NCI-H146 treated with DMSO at 0.1 percent for 48 hours (cell line): ENCODE results near the gene ARNT2.
"Not testable (repeated sequence)": the region's sequence is repeated elsewhere in the genome, so short reads cannot be mapped to it uniquely, and the experiment has no call there.

Source experiments
- DNase-seq: peaks from one replicate; lab custom pipeline; 2025; ENCODE audit not compliant: unreplicated experiment; lab: John Stamatoyannopoulos, UW

ARNT2 gene

DNA sequence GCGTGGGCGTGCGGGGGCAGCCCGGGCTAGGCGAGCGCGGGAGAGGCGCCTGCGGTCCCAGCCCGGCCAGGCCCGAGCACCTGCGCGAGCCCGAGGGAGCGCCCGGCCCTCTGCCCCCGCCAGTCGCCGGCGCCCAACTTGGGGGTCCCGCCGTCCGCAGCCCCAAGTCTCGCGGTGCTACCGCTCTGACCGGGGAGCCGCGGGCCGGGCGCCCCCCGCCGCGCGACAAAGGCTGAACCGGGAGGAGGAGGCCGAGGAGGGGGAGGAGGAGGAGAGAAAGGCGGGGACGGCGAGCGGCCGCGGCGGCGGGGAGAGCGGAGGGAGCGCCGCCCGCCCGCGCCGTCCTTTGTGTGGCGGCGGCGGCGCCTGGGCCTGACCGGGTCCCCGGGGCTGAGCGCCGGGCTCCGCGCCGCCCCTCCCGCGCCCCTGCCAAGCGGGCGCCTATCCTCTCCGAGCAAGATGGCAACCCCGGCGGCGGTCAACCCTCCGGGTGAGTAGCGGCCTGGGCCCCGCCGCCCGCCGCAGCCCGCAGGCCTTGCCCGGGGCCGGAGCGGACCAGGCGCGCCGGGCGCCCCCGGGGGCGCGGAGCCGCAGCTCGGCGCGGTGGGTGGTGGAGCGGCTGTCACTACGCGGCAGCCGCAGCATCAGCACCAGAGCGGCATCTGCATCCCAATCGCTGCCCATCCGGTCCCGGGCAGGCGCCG is at the start of gene ARNT2:
Gene ARNT2 (plus strand): TSS at position 326 of the 704 bp plus-strand sequence. CDS start 134 bp downstream, at position 460.
- DNase-seq, result peak; percentile 10

- DNase-seq, result no peak
Observed at GRCh38 chr15:80367094-80367493, 37.1 kb upstream of the ARNT2 start.

DNA sequence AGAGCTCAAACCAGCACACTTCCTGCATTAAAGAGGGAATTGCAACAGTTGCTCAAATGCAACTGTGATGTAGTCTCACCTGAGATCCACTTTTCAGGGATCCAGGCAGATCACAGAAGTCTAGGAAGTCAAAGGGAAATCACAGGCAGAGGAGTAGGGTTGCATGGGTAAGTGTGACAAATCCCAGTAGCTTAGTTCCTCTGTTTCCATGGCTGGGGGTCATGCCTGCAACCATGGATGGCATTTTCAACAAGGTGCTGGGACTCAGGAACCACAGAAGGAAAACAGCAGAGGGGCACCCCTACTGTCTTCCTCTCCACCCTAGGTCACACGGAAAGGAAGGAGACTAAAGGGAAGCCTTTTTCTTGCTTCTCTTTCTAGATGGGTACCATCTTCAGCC is 36.5 kb upstream of the ARNT2 start:
- DNase-seq, result no peak

- DNase-seq, result no peak
Observed at GRCh38 chr15:80371924-80372323, 32.3 kb upstream of the ARNT2 start.

- DNase-seq, result no peak
Observed at GRCh38 chr15:80374441-80374840, 29.7 kb upstream of the ARNT2 start.

DNA sequence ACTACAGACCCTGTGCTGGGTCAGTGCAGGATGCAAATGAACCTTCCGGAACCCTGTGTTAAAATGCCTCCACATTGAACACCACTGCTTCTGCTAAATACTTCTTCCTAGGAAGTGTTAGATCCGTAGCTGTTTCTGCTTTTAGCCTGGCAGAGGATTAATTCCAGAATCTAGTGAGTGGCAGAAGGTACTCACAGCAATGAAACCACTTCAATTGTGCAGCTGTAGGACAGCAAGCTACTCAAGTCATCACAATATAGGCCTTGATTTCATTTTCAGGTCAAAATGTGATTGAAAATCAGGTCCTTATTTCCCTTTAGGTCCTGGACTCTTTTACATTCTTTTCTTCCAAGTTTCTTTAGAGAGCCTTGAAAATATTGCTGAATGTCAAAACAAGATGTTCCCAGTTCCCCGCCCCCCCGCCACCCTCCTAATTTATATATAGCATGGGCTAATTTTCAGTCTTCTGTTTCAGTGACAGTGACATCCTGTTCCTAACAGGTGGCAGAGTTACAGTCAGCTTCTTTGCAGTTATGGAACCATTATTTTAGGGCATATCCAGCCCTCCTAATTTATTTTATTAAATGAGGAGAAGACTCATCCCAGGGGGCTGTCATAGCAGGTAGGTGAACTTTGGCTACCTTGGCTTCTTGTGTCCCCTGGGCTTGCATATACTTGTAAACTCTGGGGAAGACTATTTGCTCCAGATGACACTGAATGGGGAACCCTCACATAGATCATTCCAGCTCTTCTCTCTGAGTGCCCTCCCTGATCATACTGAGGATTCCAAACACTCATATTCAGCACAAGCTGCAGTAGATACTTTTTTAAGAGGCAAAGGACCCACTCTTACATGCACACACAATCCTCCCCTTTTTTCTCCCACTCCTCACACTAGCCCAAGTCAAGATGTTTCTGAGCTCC is 28.0 kb upstream of the ARNT2 start:
- DNase-seq, result no peak

GRCh38 chr15:80379693-80380092 is 24.5 kb upstream of the ARNT2 start:
- no peak for DNase-seq

DNA sequence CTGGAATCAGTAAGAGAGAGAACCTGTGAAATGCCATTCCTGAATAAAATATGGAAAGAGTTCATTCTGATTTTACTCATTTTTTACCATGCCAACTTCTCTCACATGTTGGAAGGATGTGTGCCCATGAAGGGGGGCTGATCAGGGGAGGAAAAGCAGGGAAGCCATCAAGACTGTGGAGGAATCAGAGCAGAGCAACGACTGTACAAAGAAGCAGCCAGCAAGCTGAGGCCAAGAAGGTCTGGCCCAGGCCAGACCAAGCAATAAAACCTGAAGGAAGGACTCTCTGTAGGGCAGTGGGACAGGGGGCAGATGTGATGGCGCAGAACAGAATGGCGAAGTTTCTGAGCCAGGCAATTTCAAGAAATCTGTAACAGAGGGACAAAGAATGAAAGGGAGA is 24.0 kb upstream of the ARNT2 start:
- DNase-seq, result no peak

GRCh38 chr15:80382285-80382684 is 21.9 kb upstream of the ARNT2 start:
- DNase-seq, result no peak

- no peak for DNase-seq
Observed at GRCh38 chr15:80384432-80384831, 19.8 kb upstream of the ARNT2 start.

- no peak for DNase-seq
Observed at GRCh38 chr15:80386151-80386550, 18.0 kb upstream of the ARNT2 start.

DNA sequence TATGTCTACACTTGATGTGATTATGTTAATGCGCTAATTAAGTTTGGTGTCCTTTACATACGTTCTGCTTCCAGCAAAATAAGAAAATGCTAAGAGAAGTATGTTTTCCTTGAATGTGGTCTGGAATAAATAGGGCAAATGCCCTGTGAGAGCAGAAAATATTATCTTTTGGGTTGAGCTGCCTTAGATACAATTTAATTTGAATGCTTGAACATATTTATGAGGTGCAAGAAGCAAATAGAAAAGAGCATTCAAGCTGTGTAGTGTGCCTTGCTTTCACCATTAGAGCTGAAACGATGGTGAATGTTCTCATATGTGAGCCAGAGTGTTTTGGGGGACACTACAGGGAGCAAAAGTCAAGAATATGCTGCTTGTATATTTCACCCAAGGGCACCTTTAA is 15.9 kb upstream of the ARNT2 start:
- no peak for DNase-seq

- no peak for DNase-seq
Observed at GRCh38 chr15:80389370-80389769, 14.8 kb upstream of the ARNT2 start.

DNA sequence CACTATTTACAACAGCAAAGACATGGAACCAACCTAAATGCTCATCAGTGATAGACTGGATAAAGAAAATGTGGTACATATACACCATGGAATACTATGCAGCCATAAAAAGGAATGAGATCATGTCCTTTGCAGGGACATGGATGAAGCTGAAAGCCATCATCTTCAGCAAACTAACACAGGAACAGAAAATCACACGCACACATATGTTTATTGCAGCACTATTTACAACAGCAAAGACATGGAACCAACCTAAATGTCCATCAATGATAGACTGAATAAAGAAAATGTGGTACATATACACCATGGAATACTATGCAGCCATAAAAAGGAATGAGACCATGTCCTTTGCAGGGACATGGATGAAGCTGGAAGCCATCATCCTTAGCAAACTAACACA is 13.2 kb upstream of the ARNT2 start:
- DNase-seq, result not testable (repeated sequence)

- no peak for DNase-seq
Observed at GRCh38 chr15:80395616-80396015, 8.6 kb upstream of the ARNT2 start.

GRCh38 chr15:80396096-80396495 is 8.1 kb upstream of the ARNT2 start:
- no peak for DNase-seq

- no peak for DNase-seq
Observed at GRCh38 chr15:80399508-80399907, 4.7 kb upstream of the ARNT2 start.

- DNase-seq, result peak; percentile 3
Observed at GRCh38 chr15:80401456-80401855, 2.7 kb upstream of the ARNT2 start.

DNA sequence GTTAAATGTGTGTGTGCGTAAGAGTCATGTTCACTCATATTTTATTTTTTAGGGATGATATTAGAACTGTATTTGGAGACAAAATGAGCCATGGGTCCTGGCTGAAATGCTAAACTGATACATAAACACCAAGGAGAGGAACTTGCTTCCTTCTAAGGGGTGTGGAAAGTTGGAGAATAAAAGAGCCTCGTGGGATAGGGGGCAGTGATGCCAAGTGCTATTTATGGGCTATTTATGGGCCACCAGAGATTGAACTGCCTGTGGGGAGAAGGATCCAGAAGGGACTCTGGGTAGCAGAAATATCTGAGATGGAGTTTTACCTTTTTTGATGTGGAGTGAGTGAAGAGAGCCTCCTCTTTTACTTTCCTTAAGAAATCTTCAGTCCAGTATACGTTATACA is 1.8 kb upstream of the ARNT2 start:
- no peak for DNase-seq

GRCh38 chr15:80403712-80404056 is 498 bp upstream of the ARNT2 start:
- DNase-seq, result no peak

- no peak for DNase-seq
Observed at GRCh38 chr15:80404761-80405553, 775 bp downstream of the ARNT2 start.

- no peak for DNase-seq
Observed at GRCh38 chr15:80405554-80405850, 1.3 kb downstream of the ARNT2 start.
